Esophagus muscularis mucosa (tissue), 3 donors: ENCODE measurements around the gene CADM3.

Experiments used
- POLR2A ChIP-seq: fragments of 450-650 bp; IDR thresholded peaks from one replicate; pipeline ENCODE4 v1.6.1; 2017; ENCODE audit warnings: antibody characterized with exemption, moderate library complexity, mild to moderate bottlenecking, low read depth
- TF ChIP-seq, protein P1 (sequence below), 3 experiments: fragments of 200-600 bp in 2 of 3; fragments of 450-650 bp in 1 of 3; sonication (generic) in 2 of 3; IDR thresholded peaks; one replicate each; pipeline ENCODE4 v1.5.1; 2017 to 2019; ENCODE audit warnings: antibody characterized with exemption in 3 of 3, mild to moderate bottlenecking in 2 of 3, moderate library complexity in 1 of 3

- TF ChIP-seq, protein P1, sequence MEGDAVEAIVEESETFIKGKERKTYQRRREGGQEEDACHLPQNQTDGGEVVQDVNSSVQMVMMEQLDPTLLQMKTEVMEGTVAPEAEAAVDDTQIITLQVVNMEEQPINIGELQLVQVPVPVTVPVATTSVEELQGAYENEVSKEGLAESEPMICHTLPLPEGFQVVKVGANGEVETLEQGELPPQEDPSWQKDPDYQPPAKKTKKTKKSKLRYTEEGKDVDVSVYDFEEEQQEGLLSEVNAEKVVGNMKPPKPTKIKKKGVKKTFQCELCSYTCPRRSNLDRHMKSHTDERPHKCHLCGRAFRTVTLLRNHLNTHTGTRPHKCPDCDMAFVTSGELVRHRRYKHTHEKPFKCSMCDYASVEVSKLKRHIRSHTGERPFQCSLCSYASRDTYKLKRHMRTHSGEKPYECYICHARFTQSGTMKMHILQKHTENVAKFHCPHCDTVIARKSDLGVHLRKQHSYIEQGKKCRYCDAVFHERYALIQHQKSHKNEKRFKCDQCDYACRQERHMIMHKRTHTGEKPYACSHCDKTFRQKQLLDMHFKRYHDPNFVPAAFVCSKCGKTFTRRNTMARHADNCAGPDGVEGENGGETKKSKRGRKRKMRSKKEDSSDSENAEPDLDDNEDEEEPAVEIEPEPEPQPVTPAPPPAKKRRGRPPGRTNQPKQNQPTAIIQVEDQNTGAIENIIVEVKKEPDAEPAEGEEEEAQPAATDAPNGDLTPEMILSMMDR (IDR thresholded peaks at IDR 0.05): no peak
- no peak for TF ChIP-seq POLR2A
Measured at GRCh38 chr1:159209061-159209460, 37.6 kb downstream of the CADM3 start.
